Astrocyte (in vitro differentiated cells and primary cell): ENCODE measurements around the gene ZBTB21.

Source experiments
- CTCF ChIP-seq: IDR thresholded peaks from 2 replicates; pipeline ENCODE4 v1.5.1; 2011; ENCODE audit warnings: low read depth, mild to moderate bottlenecking, inconsistent platforms, low read length, moderate library complexity; ENCODE audit not compliant: insufficient read depth
- EZH2 ChIP-seq: IDR thresholded peaks from 2 replicates; pipeline ENCODE4 v1.6.1; 2012; ENCODE audit warnings: mild to moderate bottlenecking, low read length, inconsistent platforms; ENCODE audit not compliant: insufficient read depth

- no peak for TF ChIP-seq CTCF
- no peak for TF ChIP-seq EZH2
Measured at GRCh38 chr21:41955516-41955915, 54.6 kb downstream of the ZBTB21 start.
